GM12864 (cell line): ENCODE results near the gene TCF12.

Experiments used
- DNase-seq: peaks from one replicate; pipeline ENCODE4 v3.0.0-alpha.2; 2011; ENCODE audit warnings: low read depth
- H3K4me3 ChIP-seq: 2 replicates; pipeline ENCODE4 v1.5.1; 2011; ENCODE audit warnings: mild to moderate bottlenecking, low read depth, low read length, control low read depth
- CTCF ChIP-seq: IDR thresholded peaks from 2 replicates; pipeline ENCODE4 v1.5.1; 2011; ENCODE audit warnings: low read depth, mild to moderate bottlenecking, moderate library complexity, low read length, control low read depth, inconsistent platforms; ENCODE audit errors: missing control alignments

Gene TCF12

GRCh38 chr15:57114070-57114469, 195.6 kb downstream of the TCF12 start:
- H3K4me3 ChIP-seq = no peak overlapping the region
- no peak for DNase-seq
- no peak for TF ChIP-seq CTCF

- no peak overlapping the region for H3K4me3 ChIP-seq
- no peak for DNase-seq
- no peak for TF ChIP-seq CTCF
These were observed 199.8 kb downstream of the TCF12 start for GRCh38 chr15:57118013-57118799.

GRCh38 chr15:57122080-57122840, 203.8 kb downstream of the TCF12 start:
- H3K4me3 ChIP-seq = no peak overlapping the region
- no peak for TF ChIP-seq CTCF
- DNase-seq = no peak

GRCh38 chr15:57124036-57124435, 205.6 kb downstream of the TCF12 start:
- no peak overlapping the region for H3K4me3 ChIP-seq
- no peak for DNase-seq
- TF ChIP-seq CTCF = no peak

- no peak overlapping the region for H3K4me3 ChIP-seq
- no peak for DNase-seq
- no peak for TF ChIP-seq CTCF
These were observed 210.6 kb downstream of the TCF12 start for GRCh38 chr15:57129064-57129463.

GRCh38 chr15:57130956-57131355, 212.5 kb downstream of the TCF12 start:
- no peak for DNase-seq
- no peak overlapping the region for H3K4me3 ChIP-seq

More at GRCh38 chr15:57130956-57131355, 212.5 kb downstream of the TCF12 start:
- no peak for TF ChIP-seq CTCF
